Fibroblast of mammary gland (primary cell): ENCODE results near the gene ZDHHC19.

Experiments
- DNase-seq: peaks from one replicate; pipeline ENCODE4 v3.0.0-alpha.2; 2010; ENCODE audit warnings: low read depth
- H3K4me3 ChIP-seq: 2 replicates; pipeline ENCODE4 v1.5.1; 2011; ENCODE audit warnings: low read depth, mild to moderate bottlenecking, low read length, moderate library complexity; ENCODE audit not compliant: control insufficient read depth
- CTCF ChIP-seq: conservative IDR thresholded peaks from 2 replicates; pipeline ENCODE4 v1.5.1; 2011; ENCODE audit warnings: low read depth, low read length, inconsistent platforms; ENCODE audit not compliant: control insufficient read depth, insufficient read depth

The ZDHHC19 gene

GRCh38 chr3:196193736-196194541 is 17.3 kb downstream of the ZDHHC19 start:
- DNase-seq, result no peak
- no peak for TF ChIP-seq CTCF

GRCh38 chr3:196193133-196193735 is 18.0 kb downstream of the ZDHHC19 start:
- no peak for DNase-seq
- no peak overlapping the region for H3K4me3 ChIP-seq
- TF ChIP-seq CTCF, result no peak

More at GRCh38 chr3:196193736-196194541, 17.3 kb downstream of the ZDHHC19 start:
- no peak overlapping the region for H3K4me3 ChIP-seq

GRCh38 chr3:196192524-196193051 is 18.6 kb downstream of the ZDHHC19 start:
- no peak for TF ChIP-seq CTCF
- no peak overlapping the region for H3K4me3 ChIP-seq
- DNase-seq, result no peak

- H3K4me3 ChIP-seq, result no peak overlapping the region
- TF ChIP-seq CTCF, result no peak
- DNase-seq, result no peak
These were observed 19.1 kb downstream of the ZDHHC19 start for GRCh38 chr3:196192036-196192523.

GRCh38 chr3:196189566-196190347 is 21.4 kb downstream of the ZDHHC19 start:
- no peak overlapping the region for H3K4me3 ChIP-seq
- no peak for TF ChIP-seq CTCF
- no peak for DNase-seq
